OCI-M1 (cell line): Measurements from ENCODE around the gene ARHGAP4.
A peak's percentile ranks its signal among the peaks of the same experiment; 100 is the strongest.

Source experiments
- DNase-seq: peaks from one replicate; lab custom pipeline; 2025; lab: John Stamatoyannopoulos, UW

The ARHGAP4 gene

GRCh38 chrX:153945956-153946943 lies 20.2 kb upstream of the ARHGAP4 start:
- DNase-seq: no peak

GRCh38 chrX:153944800-153945150 lies 18.7 kb upstream of the ARHGAP4 start:
- DNase-seq: no peak

- peak; percentile 82 for DNase-seq
Observed at GRCh38 chrX:153944140-153944799, 18.2 kb upstream of the ARHGAP4 start, which contains the start of gene RENBP. RENBP (minus strand) TSS chrX:153944643; CDS start chrX:153944610, 33 bp downstream.

- peak; percentile 50 for DNase-seq
Observed at GRCh38 chrX:153941336-153942252, 15.5 kb upstream of the ARHGAP4 start.

- no peak for DNase-seq
Observed at GRCh38 chrX:153939573-153939972, 13.5 kb upstream of the ARHGAP4 start.

GRCh38 chrX:153938226-153938786 lies 12.2 kb upstream of the ARHGAP4 start:
- DNase-seq: no peak

- DNase-seq: no peak
Observed at GRCh38 chrX:153937056-153937455, 11.0 kb upstream of the ARHGAP4 start.

- peak; percentile 68 for DNase-seq
Observed at GRCh38 chrX:153935326-153935851, 9.3 kb upstream of the ARHGAP4 start.

- DNase-seq: peak; percentile 94
Observed at GRCh38 chrX:153934762-153935325, 8.8 kb upstream of the ARHGAP4 start, which contains the start of gene NAA10. NAA10 (minus strand) TSS chrX:153935037; CDS start chrX:153934904, 133 bp downstream.

GRCh38 chrX:153934148-153934761 lies 8.2 kb upstream of the ARHGAP4 start:
- peak; percentile 56 for DNase-seq

GRCh38 chrX:153933748-153934147 lies 7.7 kb upstream of the ARHGAP4 start:
- peak; percentile 32 for DNase-seq

- no peak for DNase-seq
Observed at GRCh38 chrX:153932220-153932915, 6.3 kb upstream of the ARHGAP4 start.

GRCh38 chrX:153931748-153932147 lies 5.7 kb upstream of the ARHGAP4 start:
- no peak for DNase-seq

GRCh38 chrX:153931151-153931550 lies 5.1 kb upstream of the ARHGAP4 start:
- DNase-seq: no peak

- DNase-seq: no peak
Observed at GRCh38 chrX:153930011-153930910, 4.2 kb upstream of the ARHGAP4 start.

GRCh38 chrX:153929576-153929975 lies 3.5 kb upstream of the ARHGAP4 start:
- no peak for DNase-seq

GRCh38 chrX:153928846-153929245 lies 2.8 kb upstream of the ARHGAP4 start:
- no peak for DNase-seq

GRCh38 chrX:153927922-153928760 lies 2.1 kb upstream of the ARHGAP4 start:
- peak; percentile 100 for DNase-seq
